ENCODE data around the gene FHIT.

DNA sequence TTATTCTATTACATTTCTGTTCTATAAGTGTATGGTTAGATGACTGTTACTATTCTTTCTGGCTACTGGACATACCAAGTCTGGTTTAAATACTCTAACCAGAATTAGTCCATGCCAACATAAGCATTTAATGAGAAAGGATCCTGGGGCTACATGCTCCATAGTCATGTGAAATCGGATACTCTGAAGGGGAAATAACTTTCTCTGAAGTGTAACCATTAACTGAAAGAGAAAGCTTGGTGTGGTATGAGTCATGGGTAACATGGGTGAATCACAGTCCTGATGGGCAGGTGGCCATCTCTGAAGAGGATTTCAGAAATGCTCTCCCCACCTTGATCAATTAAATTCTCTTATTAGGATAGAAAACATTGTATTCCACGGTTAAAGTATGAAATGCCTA, 69.4 kb downstream of the FHIT start:
- TF ChIP-seq POLR2A (IDR thresholded peaks at IDR 0.05) (no peak), CTCF (IDR thresholded peaks at IDR 0.05) (no peak)
